IMR-90 (cell line): ENCODE measurements around the gene MYO1D. TPM values are rescaled to one million over a fixed set of nuclear protein-coding genes. Genes with fewer than 3 reads are reported as not detected.

ENCODE experiments used
- ATAC-seq: fragments of 200-7000 bp; cut with Tn5 transposase; 2 replicates; pipeline ENCODE4 v1.9.1; 2020; ENCODE audit warnings: low read depth, mild to moderate bottlenecking, moderate library complexity
- BruUV-seq: library from RNA; stranded (reverse); fragments of 400-500 nt; replicated peaks from 2 replicates; lab custom pipeline; 2021; lab: Mats Ljungman, UMichigan
- CTCF ChIA-PET: fragments of 300-600 bp; formaldehyde crosslinking; extraction: SDS; loops from one replicate; lab custom pipeline; 2021; ENCODE audit warnings: antibody characterized with exemption; lab: Yijun Ruan, JAX
- POLR2A ChIA-PET: fragments of 300-600 bp; sonication (Branson Sonifier 250); formaldehyde crosslinking; loops from one replicate; lab custom pipeline; 2022; ENCODE audit warnings: antibody characterized with exemption; ENCODE audit not compliant: unreplicated experiment; lab: Charles Lee
- DNase-seq: peaks from one replicate; pipeline ENCODE4 v3.0.0; 2013
- H2AFZ ChIP-seq: replicated peaks from 2 replicates; pipeline ENCODE3; 2013; ENCODE audit warnings: low read length, mild to moderate bottlenecking; ENCODE audit not compliant: poor library complexity
- H2AK5ac ChIP-seq: 2 replicates; pipeline ENCODE4 v1.6.1; 2013; ENCODE audit warnings: low read depth, low read length, inconsistent platforms
- H2AK9ac ChIP-seq: replicated peaks from 2 replicates; pipeline ENCODE3; 2013; ENCODE audit warnings: mild to moderate bottlenecking, low read depth, low read length, moderate library complexity; ENCODE audit not compliant: poor library complexity
- H2BK120ac ChIP-seq: 2 replicates; pipeline ENCODE4 v1.6.1; 2013; ENCODE audit warnings: low read depth, low read length, inconsistent platforms
- H2BK15ac ChIP-seq: 3 replicates; pipeline ENCODE4 v1.6.1; 2013; ENCODE audit warnings: low read depth, low read length, inconsistent platforms
- H2BK20ac ChIP-seq: 2 replicates; pipeline ENCODE4 v1.6.1; 2013; ENCODE audit warnings: low read depth, mild to moderate bottlenecking, inconsistent platforms, low read length, moderate library complexity
- H2BK5ac ChIP-seq: 2 replicates; pipeline ENCODE4 v1.6.1; 2013; ENCODE audit warnings: mild to moderate bottlenecking, low read depth, low read length, inconsistent platforms; ENCODE audit not compliant: poor library complexity, severe bottlenecking
- H3K14ac ChIP-seq: replicated peaks from 2 replicates; pipeline ENCODE4 v1.6.1; 2013; ENCODE audit warnings: low read depth, low read length, inconsistent platforms
- H3K18ac ChIP-seq: 2 replicates; pipeline ENCODE4 v1.6.1; 2013; ENCODE audit warnings: low read depth, low read length, control low read depth
- H3K23ac ChIP-seq: 2 replicates; pipeline ENCODE4 v1.6.1; 2013; ENCODE audit warnings: low read depth, low read length, inconsistent platforms
- H3K27ac ChIP-seq: 2 replicates; pipeline ENCODE4 v1.5.1; 2013; ENCODE audit warnings: mild to moderate bottlenecking, control low read depth, low read length; ENCODE audit not compliant: insufficient read depth
- H3K27me3 ChIP-seq: 2 replicates; pipeline ENCODE4 v1.6.1; 2013; ENCODE audit warnings: low read length; ENCODE audit not compliant: control insufficient read depth, insufficient read depth
- H3K36me3 ChIP-seq: 2 replicates; pipeline ENCODE4 v1.6.1; 2013; ENCODE audit warnings: low read length, mixed read lengths; ENCODE audit not compliant: control insufficient read depth, insufficient read depth
- H3K4ac ChIP-seq: 2 replicates; pipeline ENCODE4 v1.6.1; 2013; ENCODE audit warnings: low read depth, low read length, inconsistent platforms
- H3K4me1 ChIP-seq: 2 replicates; pipeline ENCODE4 v1.6.1; 2013; ENCODE audit warnings: low read length, mixed read lengths; ENCODE audit not compliant: control insufficient read depth, insufficient read depth
- H3K4me2 ChIP-seq: 2 replicates; pipeline ENCODE4 v1.6.1; 2013; ENCODE audit warnings: low read depth, mild to moderate bottlenecking, control low read depth, low read length, moderate library complexity
- H3K4me3 ChIP-seq: 2 replicates; pipeline ENCODE4 v1.5.1; 2013; ENCODE audit warnings: low read depth, mild to moderate bottlenecking, control low read depth, low read length, moderate library complexity; ENCODE audit not compliant: insufficient read depth
- H3K56ac ChIP-seq: 2 replicates; pipeline ENCODE4 v1.6.1; 2013; ENCODE audit warnings: low read length, inconsistent platforms; ENCODE audit not compliant: insufficient read depth; ENCODE audit errors: extremely low read depth
- H3K79me1 ChIP-seq, 2 experiments: 2 replicates each; pipeline ENCODE4 v1.6.1; 2013; ENCODE audit warnings: low read length in 2 of 2, inconsistent platforms in 1 of 2, low read depth in 1 of 2
- H3K9ac ChIP-seq: 2 replicates; pipeline ENCODE4 v1.6.1; 2013; ENCODE audit warnings: low read depth, low read length, control low read depth
- H3K9me1 ChIP-seq: 2 replicates; pipeline ENCODE4 v1.6.1; 2013; ENCODE audit warnings: low read length, inconsistent platforms; ENCODE audit not compliant: insufficient read depth
- H3K9me3 ChIP-seq: 2 replicates; pipeline ENCODE4 v1.6.1; 2013; ENCODE audit warnings: low read length; ENCODE audit not compliant: control insufficient read depth, insufficient read depth
- H4K20me1 ChIP-seq: 2 replicates; pipeline ENCODE4 v1.6.1; 2013; ENCODE audit warnings: low read length, inconsistent platforms; ENCODE audit not compliant: insufficient read depth
- H4K5ac ChIP-seq: 2 replicates; pipeline ENCODE4 v1.6.1; 2013; ENCODE audit warnings: mild to moderate bottlenecking, low read depth, low read length, control low read depth
- H4K8ac ChIP-seq, 2 experiments: 2 replicates each; pipeline ENCODE4 v1.6.1; 2013; ENCODE audit warnings: low read depth in 2 of 2, low read length in 2 of 2, control low read depth in 1 of 2, inconsistent platforms in 1 of 2
- H4K91ac ChIP-seq: 2 replicates; pipeline ENCODE4 v1.6.1; 2013; ENCODE audit warnings: low read depth, low read length, inconsistent platforms; ENCODE audit not compliant: insufficient read depth
- BHLHE40 ChIP-seq: fragments of 150-350 bp; IDR thresholded peaks from 2 replicates; pipeline ENCODE4 v1.6.1; 2016; ENCODE audit warnings: mild to moderate bottlenecking, low read depth, low read length
- CEBPB ChIP-seq: IDR thresholded peaks from 2 replicates; pipeline ENCODE4 v1.6.1; 2012; ENCODE audit warnings: low read depth, low read length, improper control_type of control experiment
- CHD1 ChIP-seq: IDR thresholded peaks from 2 replicates; pipeline ENCODE4 v1.6.1; 2012; ENCODE audit warnings: low read depth, low read length, improper control_type of control experiment
- ELK1 ChIP-seq: fragments of 150-350 bp; IDR thresholded peaks from 2 replicates; pipeline ENCODE4 v1.6.1; 2016; ENCODE audit warnings: low read depth, mild to moderate bottlenecking, low read length, moderate library complexity, borderline replicate concordance
- FOS ChIP-seq: fragments of 150-350 bp; IDR thresholded peaks from 2 replicates; pipeline ENCODE4 v1.6.1; 2016; ENCODE audit warnings: low read depth, low read length
- MAFK ChIP-seq: IDR thresholded peaks from 2 replicates; pipeline ENCODE4 v1.6.1; 2012; ENCODE audit warnings: low read depth, low read length, improper control_type of control experiment
- MAZ ChIP-seq: IDR thresholded peaks from 2 replicates; pipeline ENCODE4 v1.6.1; 2012; ENCODE audit warnings: low read depth, mild to moderate bottlenecking, low read length, improper control_type of control experiment, moderate library complexity, borderline replicate concordance
- MXI1 ChIP-seq: IDR thresholded peaks from 2 replicates; pipeline ENCODE4 v1.6.1; 2012; ENCODE audit warnings: low read depth, mild to moderate bottlenecking, low read length, moderate library complexity, borderline replicate concordance
- NFE2L2 ChIP-seq: fragments of 150-350 bp; IDR thresholded peaks from 2 replicates; pipeline ENCODE4 v1.6.1; 2016; ENCODE audit warnings: low read depth, mild to moderate bottlenecking, low read length
- POLR2A ChIP-seq: IDR thresholded peaks from 2 replicates; pipeline ENCODE4 v1.6.1; 2012; ENCODE audit warnings: mild to moderate bottlenecking, low read depth, low read length
- RAD21 ChIP-seq: IDR thresholded peaks from 2 replicates; pipeline ENCODE4 v1.6.1; 2012; ENCODE audit warnings: low read length, improper control_type of control experiment
- RCOR1 ChIP-seq: IDR thresholded peaks from 2 replicates; pipeline ENCODE4 v1.6.1; 2012; ENCODE audit warnings: mild to moderate bottlenecking, low read length, improper control_type of control experiment; ENCODE audit not compliant: insufficient replicate concordance
- RFX5 ChIP-seq: IDR thresholded peaks from 2 replicates; pipeline ENCODE4 v1.8.0; 2012; ENCODE audit warnings: low read depth, mild to moderate bottlenecking, low read length, moderate library complexity
- SMC3 ChIP-seq: fragments of 150-350 bp; IDR thresholded peaks from 2 replicates; pipeline ENCODE4 v1.6.1; 2016; ENCODE audit warnings: low read depth, mild to moderate bottlenecking, antibody characterized with exemption, low read length, moderate library complexity
- WGBS, 2 experiments: methylation state at CpG; one replicate each; pipeline versions ENCODE4 v1.1.5 to v1.1.7; 2013; ENCODE audit warnings: missing lambda C conversion rate in 2 of 2; ENCODE audit not compliant: insufficient read length in 1 of 2; ENCODE audit errors: extremely low coverage in 2 of 2; 5-methylcytosine and 5-hydroxymethylcytosine counted together
- dilution Hi-C: fragments of 300-500 bp; cut with HindIII; formaldehyde crosslinking; loops from one replicate; pipeline ENCODE4 v1.14.3; 2018; ENCODE audit warnings: low sequenced_read_pairs; ENCODE audit not compliant: unreplicated experiment
- in situ Hi-C: fragments of 300-500 bp; cut with MboI; formaldehyde crosslinking; loops from 3 replicates; pipeline ENCODE4 v1.14.3; 2019; ENCODE audit warnings: low sequenced_read_pairs, inconsistent platforms, mixed read lengths
- intact Hi-C: fragments of 100-400 bp; cut with micrococcal nuclease; formaldehyde crosslinking; loops from 2 replicates; pipeline ENCODE4 v1.10.0; 2022
- polyA plus RNA-seq, 3 experiments: library from polyadenylated mRNA; depleted of rRNA; stranded (reverse); fragments of >200 nt; gene quantifications; 2 replicates each; pipeline ENCODE4 v1.2.3, GENCODE V29; 2012; ENCODE audit warnings: low replicate concordance in 1 of 3
- total RNA-seq: library from RNA; depleted of rRNA; stranded (reverse); fragments of >200 nt; gene quantifications from 2 replicates; pipeline ENCODE4 v1.2.3, GENCODE V29; 2012
- TF ChIP-seq, protein P1 (sequence below): fragments of 150-350 bp; IDR thresholded peaks from 2 replicates; pipeline ENCODE4 v1.6.1; 2017; ENCODE audit warnings: mild to moderate bottlenecking, antibody characterized with exemption, low read length, low read depth
- TF ChIP-seq, protein P2 (sequence below): conservative IDR thresholded peaks from 2 replicates; pipeline ENCODE4 v1.5.1; 2012; ENCODE audit warnings: mild to moderate bottlenecking, low read depth, low read length, improper control_type of control experiment

The MYO1D gene
- total and polyA plus RNA-seq, 2 of the 4 experiments (the other 2 are of a cell fraction) = 0.63 to 0.90 TPM

- no peaks in the 10 kb centered on the region for H3K9me1 ChIP-seq
- intact Hi-C loops (no loop called here), in situ Hi-C loops (no loop called here), dilution Hi-C loops (no loop called here)
- no peak for DNase-seq
- H4K91ac ChIP-seq = no peak overlapping the region
- H3K14ac ChIP-seq = no peak overlapping the region
- H3K79me1 ChIP-seq = no peaks in the 10 kb centered on the region
- no peak overlapping the region for H2BK120ac ChIP-seq
- H2AFZ ChIP-seq = no peak overlapping the region
- no peak overlapping the region for H4K8ac ChIP-seq
- no peak overlapping the region for H3K4me2 ChIP-seq
- peaks cover 6% of the 10 kb centered on the region for H3K27me3 ChIP-seq
- no CpG with 5 or more reads among the region's 4 CpGs for WGBS, 2 experiments
- ATAC-seq = no peak
- ChIA-PET POLR2A (no interaction called here), CTCF (no interaction called here)
- H2BK15ac ChIP-seq = no peak overlapping the region
- H3K18ac ChIP-seq = no peak overlapping the region
- no TSS peak for BruUV-seq
- no peak overlapping the region for H4K5ac ChIP-seq
- no peak overlapping the region for H3K4me3 ChIP-seq
- no peak overlapping the region for H3K9ac ChIP-seq
- no peak overlapping the region for H2BK20ac ChIP-seq
- H2AK9ac ChIP-seq = no peak overlapping the region
- H3K56ac ChIP-seq = no peak overlapping the region
- no peak overlapping the region for H3K4ac ChIP-seq
- TF ChIP-seq POLR2A = no peak
- no peak for TF ChIP-seq RFX5
- TF ChIP-seq, protein P1, sequence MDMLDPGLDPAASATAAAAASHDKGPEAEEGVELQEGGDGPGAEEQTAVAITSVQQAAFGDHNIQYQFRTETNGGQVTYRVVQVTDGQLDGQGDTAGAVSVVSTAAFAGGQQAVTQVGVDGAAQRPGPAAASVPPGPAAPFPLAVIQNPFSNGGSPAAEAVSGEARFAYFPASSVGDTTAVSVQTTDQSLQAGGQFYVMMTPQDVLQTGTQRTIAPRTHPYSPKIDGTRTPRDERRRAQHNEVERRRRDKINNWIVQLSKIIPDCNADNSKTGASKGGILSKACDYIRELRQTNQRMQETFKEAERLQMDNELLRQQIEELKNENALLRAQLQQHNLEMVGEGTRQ = no peak
- TF ChIP-seq, protein P2, sequence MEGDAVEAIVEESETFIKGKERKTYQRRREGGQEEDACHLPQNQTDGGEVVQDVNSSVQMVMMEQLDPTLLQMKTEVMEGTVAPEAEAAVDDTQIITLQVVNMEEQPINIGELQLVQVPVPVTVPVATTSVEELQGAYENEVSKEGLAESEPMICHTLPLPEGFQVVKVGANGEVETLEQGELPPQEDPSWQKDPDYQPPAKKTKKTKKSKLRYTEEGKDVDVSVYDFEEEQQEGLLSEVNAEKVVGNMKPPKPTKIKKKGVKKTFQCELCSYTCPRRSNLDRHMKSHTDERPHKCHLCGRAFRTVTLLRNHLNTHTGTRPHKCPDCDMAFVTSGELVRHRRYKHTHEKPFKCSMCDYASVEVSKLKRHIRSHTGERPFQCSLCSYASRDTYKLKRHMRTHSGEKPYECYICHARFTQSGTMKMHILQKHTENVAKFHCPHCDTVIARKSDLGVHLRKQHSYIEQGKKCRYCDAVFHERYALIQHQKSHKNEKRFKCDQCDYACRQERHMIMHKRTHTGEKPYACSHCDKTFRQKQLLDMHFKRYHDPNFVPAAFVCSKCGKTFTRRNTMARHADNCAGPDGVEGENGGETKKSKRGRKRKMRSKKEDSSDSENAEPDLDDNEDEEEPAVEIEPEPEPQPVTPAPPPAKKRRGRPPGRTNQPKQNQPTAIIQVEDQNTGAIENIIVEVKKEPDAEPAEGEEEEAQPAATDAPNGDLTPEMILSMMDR = no peak
- TF ChIP-seq CEBPB = no peak
- TF ChIP-seq FOS = no peak
- no peak for TF ChIP-seq RAD21
- no peak for TF ChIP-seq NFE2L2
- no peak for TF ChIP-seq SMC3
- TF ChIP-seq MAFK = no peak
- TF ChIP-seq MXI1 = no peak
- TF ChIP-seq CHD1 = no peak
- no peak for TF ChIP-seq ELK1
- TF ChIP-seq BHLHE40 = no peak
- no peak for TF ChIP-seq MAZ
- no peak for TF ChIP-seq RCOR1
- H3K9me3 ChIP-seq = no peaks in the 10 kb centered on the region
- H3K36me3 ChIP-seq = no peaks in the 10 kb centered on the region
- H4K20me1 ChIP-seq = no peaks in the 10 kb centered on the region
- H3K23ac ChIP-seq = no peak overlapping the region
- no peak overlapping the region for H3K27ac ChIP-seq
- H2AK5ac ChIP-seq = no peak overlapping the region
- no peaks in the 10 kb centered on the region for H3K4me1 ChIP-seq
- no peak overlapping the region for H2BK5ac ChIP-seq
These were observed 17.3 kb upstream of the MYO1D start for GRCh38 chr17:32894245-32894644.
